GM13977 (cell line): ENCODE results near the gene TOGARAM2.
A peak's percentile ranks its signal among the peaks of the same experiment; 100 is the strongest.

Source experiments
- DNase-seq: peaks from one replicate; pipeline ENCODE4 v3.0.0; 2012; ENCODE audit warnings: low spot score
- CTCF ChIP-seq: IDR thresholded peaks from 2 replicates; pipeline ENCODE4 v1.5.1; 2012; ENCODE audit warnings: mild to moderate bottlenecking, control low read depth; ENCODE audit not compliant: insufficient read depth; ENCODE audit errors: extremely low read depth, missing control alignments
- in situ Hi-C: fragments of 300-500 bp; cut with MboI; formaldehyde crosslinking; loops from one replicate; pipeline ENCODE4 v1.12.0; 2022; ENCODE audit warnings: low sequenced_read_pairs, low pct_unique_long_range_greater_than_20kb, mixed read lengths, inconsistent platforms; ENCODE audit not compliant: unreplicated experiment

TOGARAM2 gene

GRCh38 chr2:29053670-29054400, 72.7 kb downstream of the TOGARAM2 start:
- TF ChIP-seq CTCF, result peak; percentile 30
- no peak for DNase-seq
- in situ Hi-C loops, result no loop called here

GRCh38 chr2:29054430-29054829, 73.3 kb downstream of the TOGARAM2 start:
- no peak for DNase-seq
- TF ChIP-seq CTCF, result no peak
- in situ Hi-C loops, result no loop called here

- TF ChIP-seq CTCF, result no peak
- no peak for DNase-seq
- in situ Hi-C loops, result no loop called here
Observed at GRCh38 chr2:29055601-29056000, 74.5 kb downstream of the TOGARAM2 start.

- TF ChIP-seq CTCF, result no peak
- in situ Hi-C loops, result no loop called here
- no peak for DNase-seq
Observed at GRCh38 chr2:29056452-29056851, 75.4 kb downstream of the TOGARAM2 start.

GRCh38 chr2:29057006-29057405, 75.9 kb downstream of the TOGARAM2 start:
- in situ Hi-C loops, result no loop called here
- no peak for DNase-seq
- no peak for TF ChIP-seq CTCF

GRCh38 chr2:29059624-29060023, 78.5 kb downstream of the TOGARAM2 start:
- no peak for TF ChIP-seq CTCF
- in situ Hi-C loops, result no loop called here
- no peak for DNase-seq
